SK-N-SH (cell line): Measurements from ENCODE around the gene PRICKLE2. TPM values are rescaled to one million over a fixed set of nuclear protein-coding genes. Genes with fewer than 3 reads are reported as not detected.

Experiments
- CTCF ChIA-PET: fragments of 300-600, 350-600 bp; formaldehyde crosslinking; extraction: SDS; loops from one replicate; lab custom pipeline; 2021; lab: Yijun Ruan, JAX
- POLR2A ChIA-PET: fragments of 350-600 bp; sonication (Branson Sonifier 250); formaldehyde crosslinking; extraction: SDS; loops from one replicate; lab custom pipeline; 2020; ENCODE audit warnings: antibody characterized with exemption, inconsistent platforms; lab: Yijun Ruan, JAX
- DNase-seq: peaks from one replicate; pipeline ENCODE4 v3.0.0; 2012
- H2AFZ ChIP-seq: fragments of 200-600 bp; sonication (generic); 2 replicates; pipeline ENCODE4 v1.8.1; 2016; ENCODE audit warnings: antibody characterized with exemption, mild to moderate bottlenecking, low read depth
- H3F3A ChIP-seq: fragments of 200-600 bp; sonication (generic); replicated peaks from 2 replicates; pipeline ENCODE3; 2016; ENCODE audit warnings: antibody characterized with exemption, mild to moderate bottlenecking; ENCODE audit not compliant: insufficient read depth
- H3K27ac ChIP-seq, 2 experiments: fragments of 200-500 bp in 1 of 2; fragments of 200-600 bp in 1 of 2; sonication (Bioruptor generic) in 1 of 2; sonication (generic), shearing (Covaris generic) in 1 of 2; 2 replicates each; pipeline versions ENCODE4 v1.5.1 to v1.6.1; 2014 to 2016; ENCODE audit warnings: low read depth in 2 of 2, inconsistent platforms in 1 of 2, low read length in 1 of 2, mild to moderate bottlenecking in 1 of 2, mixed read lengths in 1 of 2
- H3K27me3 ChIP-seq: fragments of 200-600 bp; sonication (generic), shearing (Covaris generic); 2 replicates; pipeline ENCODE4 v1.6.1; 2016; ENCODE audit warnings: mixed run types; ENCODE audit not compliant: insufficient read depth
- H3K36me3 ChIP-seq, 2 experiments: fragments of 200-500 bp in 1 of 2; fragments of 200-600 bp in 1 of 2; sonication (Bioruptor generic) in 1 of 2; sonication (generic) in 1 of 2; replicated peaks in 1 of 2; 2 replicates each; pipeline versions ENCODE3 to v1.5.1; 2014 to 2016; ENCODE audit warnings: low read length in 1 of 2, mild to moderate bottlenecking in 1 of 2; ENCODE audit not compliant: insufficient read depth in 2 of 2, control insufficient read depth in 1 of 2
- H3K4me1 ChIP-seq, 2 experiments: fragments of 200-500 bp in 1 of 2; fragments of 200-600 bp in 1 of 2; sonication (Bioruptor generic) in 1 of 2; sonication (generic), shearing (Covaris generic) in 1 of 2; 2 replicates each; pipeline versions ENCODE4 v1.5.1 to v1.6.1; 2014 to 2016; ENCODE audit warnings: low read depth in 1 of 2, low read length in 1 of 2, mixed run types in 1 of 2; ENCODE audit not compliant: insufficient read depth in 2 of 2, control insufficient read depth in 1 of 2
- H3K4me2 ChIP-seq: fragments of 200-600 bp; sonication (generic), shearing (Covaris generic); 2 replicates; pipeline ENCODE4 v1.6.1; 2017; ENCODE audit warnings: mixed run types
- H3K4me3 ChIP-seq, 2 experiments: fragments of 200-500 bp in 1 of 2; fragments of 200-600 bp in 1 of 2; sonication (Bioruptor generic) in 1 of 2; sonication (generic), shearing (Covaris generic) in 1 of 2; 2 replicates each; pipeline versions ENCODE4 v1.5.1 to v1.8.1; 2014 to 2016; ENCODE audit warnings: low read depth in 2 of 2, inconsistent platforms in 1 of 2, low read length in 1 of 2, mild to moderate bottlenecking in 1 of 2, mixed read lengths in 1 of 2, moderate library complexity in 1 of 2
- H3K79me2 ChIP-seq: fragments of 200-600 bp; sonication (generic); 2 replicates; pipeline ENCODE4 v1.8.1; 2017; ENCODE audit warnings: mild to moderate bottlenecking; ENCODE audit not compliant: insufficient read depth
- H3K9ac ChIP-seq: fragments of 200-600 bp; sonication (generic); 2 replicates; pipeline ENCODE4 v1.6.1; 2017; ENCODE audit warnings: mixed run types
- H3K9me2 ChIP-seq: fragments of 200-600 bp; sonication (generic); 2 replicates; pipeline ENCODE4 v1.6.1; 2017; ENCODE audit warnings: mixed run types
- H3K9me3 ChIP-seq: fragments of 200-600 bp; sonication (generic); 2 replicates; pipeline ENCODE4 v1.6.1; 2017; ENCODE audit warnings: mixed run types, mild to moderate bottlenecking, moderate library complexity
- H4K20me1 ChIP-seq: fragments of 200-600 bp; sonication (generic); 2 replicates; pipeline ENCODE4 v1.6.1; 2017; ENCODE audit warnings: mild to moderate bottlenecking, mixed run types; ENCODE audit not compliant: insufficient read depth
- CHD2 ChIP-seq: fragments of 150-350 bp; IDR thresholded peaks from 2 replicates; pipeline ENCODE4 v1.6.1; 2018; ENCODE audit warnings: low read length; ENCODE audit not compliant: partially characterized antibody
- CTCF ChIP-seq: fragments of 200-600 bp; sonication (generic); IDR thresholded peaks from 2 replicates; pipeline ENCODE4 v1.6.1; 2017; ENCODE audit warnings: antibody characterized with exemption, mild to moderate bottlenecking, moderate library complexity
- FOSL2 ChIP-seq: IDR thresholded peaks from 2 replicates; pipeline ENCODE4 v1.4.0; 2012; ENCODE audit warnings: low read depth, mild to moderate bottlenecking, moderate library complexity, borderline replicate concordance
- FOXJ3 ChIP-seq: sonication (generic); formaldehyde crosslinking; IDR thresholded peaks from 2 replicates; pipeline ENCODE4 v1.5.1; 2020; ENCODE audit warnings: mild to moderate bottlenecking, missing genetic modification reagents
- FOXM1 ChIP-seq: IDR thresholded peaks from 2 replicates; pipeline ENCODE4 v1.4.0; 2012; ENCODE audit warnings: low read depth, mild to moderate bottlenecking
- GATA2 ChIP-seq: sonication (generic); formaldehyde crosslinking; IDR thresholded peaks from 2 replicates; pipeline ENCODE4 v1.5.0; 2020; ENCODE audit warnings: mild to moderate bottlenecking, missing genetic modification reagents
- MEF2A ChIP-seq: IDR thresholded peaks from 2 replicates; pipeline ENCODE4 v1.4.0; 2012; ENCODE audit warnings: low read depth, borderline replicate concordance
- NRF1 ChIP-seq: IDR thresholded peaks from 2 replicates; pipeline ENCODE4 v1.6.1; 2012; ENCODE audit warnings: low read depth, mild to moderate bottlenecking, low read length
- PBX3 ChIP-seq: IDR thresholded peaks from 2 replicates; pipeline ENCODE4; 2012
- POLR2AphosphoS5 ChIP-seq: IDR thresholded peaks from 2 replicates; pipeline ENCODE4 v1.6.1; 2012; ENCODE audit warnings: low read depth, low read length
- RCOR1 ChIP-seq: fragments of 150-350 bp; IDR thresholded peaks from 2 replicates; pipeline ENCODE4 v1.6.1; 2017; ENCODE audit warnings: antibody characterized with exemption, low read length
- RFX5 ChIP-seq: IDR thresholded peaks from 2 replicates; pipeline ENCODE4 v1.6.1; 2012; ENCODE audit warnings: mild to moderate bottlenecking, improper control_type of control experiment, low read length
- SIN3A ChIP-seq: IDR thresholded peaks from 2 replicates; pipeline ENCODE4 v1.6.1; 2012; ENCODE audit warnings: low read depth, mild to moderate bottlenecking, low read length, moderate library complexity, borderline replicate concordance
- SMC3 ChIP-seq: IDR thresholded peaks from 2 replicates; pipeline ENCODE4 v1.6.1; 2012; ENCODE audit warnings: low read depth, low read length, improper control_type of control experiment
- TAF1 ChIP-seq: IDR thresholded peaks from 2 replicates; pipeline ENCODE4 v1.6.1; 2012; ENCODE audit warnings: low read depth, mild to moderate bottlenecking, low read length, moderate library complexity, borderline replicate concordance
- TEAD4 ChIP-seq: IDR thresholded peaks from 2 replicates; pipeline ENCODE4 v1.4.0; 2012; ENCODE audit warnings: mild to moderate bottlenecking, borderline replicate concordance; ENCODE audit not compliant: insufficient read depth
- USF1 ChIP-seq: IDR thresholded peaks from 2 replicates; pipeline ENCODE4 v1.4.0; 2012; ENCODE audit warnings: low read depth, borderline replicate concordance
- USF2 ChIP-seq: fragments of 150-350 bp; IDR thresholded peaks from 2 replicates; pipeline ENCODE4 v1.6.1; 2017; ENCODE audit warnings: antibody characterized with exemption, low read length, low read depth, borderline replicate concordance
- YY1 ChIP-seq: IDR thresholded peaks from 2 replicates; pipeline ENCODE4 v1.4.0; 2012; ENCODE audit warnings: low read depth, mild to moderate bottlenecking
- WGBS: methylation state at CpG from one replicate; pipeline ENCODE4 v1.1.6; 2017; ENCODE audit warnings: low lambda C conversion rate; 5-methylcytosine and 5-hydroxymethylcytosine counted together
- polyA plus RNA-seq, 3 experiments: library from polyadenylated mRNA; depleted of rRNA; stranded (reverse); fragments of >200 nt; gene quantifications; 2 replicates each; pipeline ENCODE4 v1.2.3, GENCODE V29; 2012
- TF ChIP-seq, protein P1 (sequence below): IDR thresholded peaks from 2 replicates; pipeline ENCODE4 v1.4.0; 2012; ENCODE audit warnings: low read depth

PRICKLE2 gene
- polyA plus RNA-seq, 1 of the 3 experiments (the other 2 are of a cell fraction) = 0.67 TPM

DNA sequence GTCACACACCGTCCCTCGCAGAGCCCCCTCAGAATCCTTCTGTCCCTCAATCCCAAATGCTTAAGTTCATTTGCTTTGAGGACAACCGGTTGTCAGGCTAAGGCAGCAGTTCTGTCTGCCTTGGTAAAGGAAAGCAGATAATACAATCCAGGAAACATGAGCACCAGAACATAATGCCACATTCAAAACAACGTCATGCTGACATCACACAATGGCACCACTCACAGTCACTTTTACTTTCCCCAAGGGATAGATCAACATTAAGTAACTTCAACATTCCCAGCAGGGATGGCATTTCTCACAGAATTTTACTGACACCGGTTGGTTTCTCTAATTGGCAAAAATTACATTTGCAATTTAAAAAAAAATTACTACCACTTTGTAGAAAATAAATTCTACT lies 127.3 kb downstream of the PRICKLE2 start:
- no peaks in the 10 kb centered on the region for H3K9me2 ChIP-seq
- no peaks in the 10 kb centered on the region for H4K20me1 ChIP-seq
- H3K27ac ChIP-seq = no peak overlapping the region
- H3K79me2 ChIP-seq = no peaks in the 10 kb centered on the region
- ChIA-PET CTCF (no interaction called here), POLR2A (no interaction called here)
- no peak for DNase-seq
- H3F3A ChIP-seq = no peaks in the 10 kb centered on the region
- H2AFZ ChIP-seq = no peak overlapping the region
- no peaks in the 10 kb centered on the region for H3K9me3 ChIP-seq
- no peak overlapping the region for H3K4me2 ChIP-seq
- peaks cover 5 to 6% of the 10 kb centered on the region in 2 experiments; a peak in 2 of 4 replicates for H3K4me1 ChIP-seq
- TF ChIP-seq CHD2 (no peak), POLR2AphosphoS5 (no peak), FOXJ3 (CRISPR knock-in tag) (no peak), FOXM1 (no peak), MEF2A (no peak), USF2 (no peak), PBX3 (no peak), TAF1 (no peak)
- TF ChIP-seq, all 33 proteins: peak for 0
- 87% methylated on average over 5 of the region's 5 CpGs for WGBS
- Histone ChIP-seq H3K36me3 (no peaks in the 10 kb centered on the region), H3K9ac (no peak overlapping the region), H3K4me3 (no peak overlapping the region), H3K27me3 (no peaks in the 10 kb centered on the region)

DNA sequence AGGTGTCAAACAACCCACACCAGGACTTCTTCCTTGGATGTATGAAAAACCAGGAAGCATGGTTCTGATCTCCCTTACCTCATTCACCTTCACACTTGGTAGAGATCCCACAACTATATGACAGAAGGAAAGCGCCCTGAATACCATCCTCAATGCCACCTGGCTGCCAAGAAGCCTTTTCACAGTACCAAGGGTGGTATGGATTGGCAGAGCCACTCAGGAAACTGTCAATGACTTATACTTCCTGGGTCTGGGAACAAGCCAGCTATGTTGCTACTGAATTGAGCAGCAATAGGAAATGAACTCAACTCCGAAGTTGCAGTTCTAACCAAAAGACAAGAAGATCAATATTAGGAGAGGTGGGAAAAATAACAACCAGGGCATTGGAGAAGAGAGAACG lies 129.5 kb downstream of the PRICKLE2 start:
- H4K20me1 ChIP-seq = no peaks in the 10 kb centered on the region
- no peak overlapping the region for H3K9ac ChIP-seq
- H2AFZ ChIP-seq = no peak overlapping the region
- no peak overlapping the region for H3K4me2 ChIP-seq
- no peaks in the 10 kb centered on the region for H3K27me3 ChIP-seq
- H3K9me3 ChIP-seq = no peaks in the 10 kb centered on the region
- no peak overlapping the region for H3K27ac ChIP-seq
- no peaks in the 10 kb centered on the region for H3K36me3 ChIP-seq
- no peaks in the 10 kb centered on the region for H3K79me2 ChIP-seq
- WGBS = 80% methylated on average over 3 of the region's 3 CpGs
- no peak overlapping the region for H3K4me3 ChIP-seq
- DNase-seq = no peak
- no peaks in the 10 kb centered on the region for H3K9me2 ChIP-seq
- no peaks in the 10 kb centered on the region for H3F3A ChIP-seq
- ChIA-PET POLR2A (no interaction called here), CTCF (no interaction called here)
- TF ChIP-seq NRF1 (no peak), MEF2A (no peak), SIN3A (no peak), GATA2 (CRISPR knock-in tag) (no peak), YY1 (no peak), PBX3 (no peak), SMC3 (no peak), USF2 (no peak), CHD2 (no peak), POLR2AphosphoS5 (no peak), FOSL2 (no peak), TEAD4 (no peak), CTCF (no peak), RFX5 (no peak), USF1 (no peak), RCOR1 (no peak)
- TF ChIP-seq, protein P1, sequence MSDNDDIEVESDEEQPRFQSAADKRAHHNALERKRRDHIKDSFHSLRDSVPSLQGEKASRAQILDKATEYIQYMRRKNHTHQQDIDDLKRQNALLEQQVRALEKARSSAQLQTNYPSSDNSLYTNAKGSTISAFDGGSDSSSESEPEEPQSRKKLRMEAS = no peak
- peaks cover 5 to 6% of the 10 kb centered on the region in 2 experiments; a peak in 2 of 4 replicates for H3K4me1 ChIP-seq
